SJCRH30 (cell line): ENCODE results near the gene PLPP2. TPM values are rescaled to one million over a fixed set of nuclear protein-coding genes. Genes with fewer than 3 reads are reported as not detected.

ENCODE experiments used
- DNase-seq, 2 experiments: peaks; one replicate each; pipeline ENCODE4 v3.0.0-alpha.2; 2015 to 2020
- H3K27ac ChIP-seq: fragments of 250-450 bp; sonication (Bioruptor Pico); 2 replicates; pipeline ENCODE4 v1.5.1; 2020; ENCODE audit warnings: mild to moderate bottlenecking, moderate library complexity
- H3K27me3 ChIP-seq: fragments of 250-450 bp; sonication (Bioruptor Pico); 2 replicates; pipeline ENCODE4 v1.5.1; 2020; ENCODE audit warnings: mild to moderate bottlenecking, moderate library complexity
- H3K36me3 ChIP-seq: fragments of 250-450 bp; sonication (Bioruptor Pico); 2 replicates; pipeline ENCODE4 v1.5.1; 2020; ENCODE audit warnings: mild to moderate bottlenecking, moderate library complexity
- H3K4me1 ChIP-seq: fragments of 250-450 bp; sonication (Bioruptor Pico); 2 replicates; pipeline ENCODE4 v1.5.1; 2020; ENCODE audit warnings: mild to moderate bottlenecking, moderate library complexity
- H3K4me3 ChIP-seq: fragments of 250-450 bp; sonication (Bioruptor Pico); 2 replicates; pipeline ENCODE4 v1.5.1; 2020; ENCODE audit warnings: mild to moderate bottlenecking, moderate library complexity
- H3K9me3 ChIP-seq: fragments of 250-450 bp; sonication (Bioruptor Pico); replicated peaks from 2 replicates; pipeline ENCODE4 v1.5.1; 2020; ENCODE audit warnings: mild to moderate bottlenecking, moderate library complexity
- total RNA-seq: library from RNA; depleted of rRNA; stranded (reverse); fragments of >200 nt; shearing (Covaris generic); gene quantifications from 2 replicates; pipeline ENCODE4 v1.2.3, GENCODE V29; 2014; rRNA removed

PLPP2 gene
- total RNA-seq: 0.04 TPM in 1 of 2 replicates, not detected in the other

GRCh38 chr19:291006-291521, at the start of gene PLPP2:
TSS of gene PLPP2 (minus strand) at chr19:291403. CDS start at chr19:291336, 67 bp downstream.
- no peak for DNase-seq
- no peak within 1 kb of the TSS for H3K4me3 ChIP-seq

GRCh38 chr19:340620-341385, 49.6 kb upstream of the PLPP2 start:
- no peaks in the 10 kb centered on the region for H3K27me3 ChIP-seq
- no peaks in the 10 kb centered on the region for H3K9me3 ChIP-seq
- peaks cover 2% of the 10 kb centered on the region for H3K4me1 ChIP-seq
- H3K27ac ChIP-seq: no peak overlapping the region
- no peak overlapping the region for H3K4me3 ChIP-seq
- DNase-seq: no peak
- peaks cover 12% of the 10 kb centered on the region; the same call in 1 of the 2 replicates for H3K36me3 ChIP-seq

More at GRCh38 chr19:291006-291521, at the start of gene PLPP2:
- Histone ChIP-seq H3K9me3 (no peaks in the 10 kb centered on the region), H3K27me3 (no peaks in the 10 kb centered on the region; the same call in 1 of the 2 replicates), H3K36me3 (no peaks in the 10 kb centered on the region), H3K27ac (no peak within 1 kb of the TSS), H3K4me1 (no peaks in the 10 kb centered on the region)

- no peak overlapping the region for H3K27ac ChIP-seq
- no peak overlapping the region for H3K4me3 ChIP-seq
- no peak for DNase-seq
- H3K36me3 ChIP-seq: peaks cover 15% of the 10 kb centered on the region; the same call in 1 of the 2 replicates
- H3K9me3 ChIP-seq: no peaks in the 10 kb centered on the region
- peaks cover 2% of the 10 kb centered on the region; the same call in 1 of the 2 replicates for H3K4me1 ChIP-seq
- no peaks in the 10 kb centered on the region for H3K27me3 ChIP-seq
Measured at GRCh38 chr19:339262-339887, 48.2 kb upstream of the PLPP2 start.

- no peak for DNase-seq
- H3K27ac ChIP-seq: no peak overlapping the region
- no peaks in the 10 kb centered on the region; the same call in 1 of the 2 replicates for H3K4me1 ChIP-seq
- peaks cover 21% of the 10 kb centered on the region for H3K36me3 ChIP-seq
- H3K4me3 ChIP-seq: no peak overlapping the region
- H3K9me3 ChIP-seq: no peaks in the 10 kb centered on the region
- H3K27me3 ChIP-seq: no peaks in the 10 kb centered on the region
Measured at GRCh38 chr19:338421-338820, 47.2 kb upstream of the PLPP2 start.

GRCh38 chr19:336067-336614, 44.9 kb upstream of the PLPP2 start:
- Histone ChIP-seq H3K27ac (no peak overlapping the region), H3K27me3 (no peaks in the 10 kb centered on the region), H3K36me3 (peaks cover 26% of the 10 kb centered on the region), H3K4me3 (no peak overlapping the region), H3K4me1 (no peaks in the 10 kb centered on the region), H3K9me3 (no peaks in the 10 kb centered on the region)
- DNase-seq: no peak

GRCh38 chr19:335486-336066, 44.4 kb upstream of the PLPP2 start:
- H3K9me3 ChIP-seq: no peaks in the 10 kb centered on the region
- DNase-seq: no peak
- H3K4me1 ChIP-seq: no peaks in the 10 kb centered on the region
- H3K36me3 ChIP-seq: peaks cover 32% of the 10 kb centered on the region
- H3K27ac ChIP-seq: no peak overlapping the region
- H3K27me3 ChIP-seq: no peaks in the 10 kb centered on the region
- H3K4me3 ChIP-seq: no peak overlapping the region

- Histone ChIP-seq H3K4me3 (no peak overlapping the region), H3K27ac (no peak overlapping the region), H3K36me3 (peaks cover 35% of the 10 kb centered on the region), H3K4me1 (no peaks in the 10 kb centered on the region), H3K27me3 (no peaks in the 10 kb centered on the region), H3K9me3 (no peaks in the 10 kb centered on the region)
- no peak for DNase-seq
Measured at GRCh38 chr19:335072-335471, 43.9 kb upstream of the PLPP2 start.

- H3K36me3 ChIP-seq: peaks cover 40% of the 10 kb centered on the region
- no peaks in the 10 kb centered on the region for H3K9me3 ChIP-seq
- no peak overlapping the region for H3K27ac ChIP-seq
- H3K27me3 ChIP-seq: no peaks in the 10 kb centered on the region
- no peaks in the 10 kb centered on the region for H3K4me1 ChIP-seq
- no peak for DNase-seq
- no peak overlapping the region for H3K4me3 ChIP-seq
Measured at GRCh38 chr19:334296-335071, 43.3 kb upstream of the PLPP2 start.

- DNase-seq: no peak
- no peak overlapping the region for H3K27ac ChIP-seq
- H3K4me3 ChIP-seq: no peak overlapping the region
- H3K4me1 ChIP-seq: no peaks in the 10 kb centered on the region
- H3K36me3 ChIP-seq: peaks cover 65% of the 10 kb centered on the region
- H3K27me3 ChIP-seq: no peaks in the 10 kb centered on the region
- H3K9me3 ChIP-seq: no peaks in the 10 kb centered on the region
Measured at GRCh38 chr19:330503-330902, 39.3 kb upstream of the PLPP2 start.

- DNase-seq: no peak
- Histone ChIP-seq H3K9me3 (no peaks in the 10 kb centered on the region), H3K27ac (no peak overlapping the region), H3K4me1 (no peaks in the 10 kb centered on the region), H3K4me3 (no peak overlapping the region), H3K27me3 (no peaks in the 10 kb centered on the region), H3K36me3 (peaks cover 69% of the 10 kb centered on the region)
Measured at GRCh38 chr19:329876-330275, 38.7 kb upstream of the PLPP2 start.

GRCh38 chr19:328025-328505, 36.9 kb upstream of the PLPP2 start:
- Histone ChIP-seq H3K4me1 (no peaks in the 10 kb centered on the region), H3K36me3 (peaks cover 62% of the 10 kb centered on the region), H3K9me3 (no peaks in the 10 kb centered on the region), H3K27me3 (no peaks in the 10 kb centered on the region), H3K27ac (no peak overlapping the region), H3K4me3 (no peak overlapping the region)
- DNase-seq: no peak

- peaks cover 62% of the 10 kb centered on the region for H3K36me3 ChIP-seq
- no peak for DNase-seq
- H3K4me1 ChIP-seq: no peaks in the 10 kb centered on the region
- no peaks in the 10 kb centered on the region for H3K27me3 ChIP-seq
- no peak overlapping the region for H3K4me3 ChIP-seq
- no peak overlapping the region for H3K27ac ChIP-seq
- H3K9me3 ChIP-seq: no peaks in the 10 kb centered on the region
Measured at GRCh38 chr19:327291-328024, 36.3 kb upstream of the PLPP2 start.

GRCh38 chr19:326871-327270, 35.7 kb upstream of the PLPP2 start:
- no peaks in the 10 kb centered on the region for H3K4me1 ChIP-seq
- H3K36me3 ChIP-seq: peaks cover 67% of the 10 kb centered on the region
- no peaks in the 10 kb centered on the region for H3K27me3 ChIP-seq
- no peak overlapping the region for H3K4me3 ChIP-seq
- H3K9me3 ChIP-seq: no peaks in the 10 kb centered on the region
- no peak overlapping the region for H3K27ac ChIP-seq
- DNase-seq: no peak
